SK-N-SH (cell line): ENCODE measurements around the gene TWF1. TPM values are rescaled to one million over a fixed set of nuclear protein-coding genes. Genes with fewer than 3 reads are reported as not detected.

Source experiments
- CTCF ChIA-PET: fragments of 300-600, 350-600 bp; formaldehyde crosslinking; extraction: SDS; loops from one replicate; lab custom pipeline; 2021; lab: Yijun Ruan, JAX
- POLR2A ChIA-PET: fragments of 350-600 bp; sonication (Branson Sonifier 250); formaldehyde crosslinking; extraction: SDS; loops from one replicate; lab custom pipeline; 2020; ENCODE audit warnings: antibody characterized with exemption, inconsistent platforms; lab: Yijun Ruan, JAX
- DNase-seq: peaks from one replicate; pipeline ENCODE4 v3.0.0; 2012
- H2AFZ ChIP-seq: fragments of 200-600 bp; sonication (generic); 2 replicates; pipeline ENCODE4 v1.8.1; 2016; ENCODE audit warnings: antibody characterized with exemption, mild to moderate bottlenecking, low read depth
- H3F3A ChIP-seq: fragments of 200-600 bp; sonication (generic); replicated peaks from 2 replicates; pipeline ENCODE3; 2016; ENCODE audit warnings: antibody characterized with exemption, mild to moderate bottlenecking; ENCODE audit not compliant: insufficient read depth
- H3K27ac ChIP-seq, 2 experiments: fragments of 200-500 bp in 1 of 2; fragments of 200-600 bp in 1 of 2; sonication (Bioruptor generic) in 1 of 2; sonication (generic), shearing (Covaris generic) in 1 of 2; 2 replicates each; pipeline versions ENCODE4 v1.5.1 to v1.6.1; 2014 to 2016; ENCODE audit warnings: low read depth in 2 of 2, inconsistent platforms in 1 of 2, low read length in 1 of 2, mild to moderate bottlenecking in 1 of 2, mixed read lengths in 1 of 2
- H3K27me3 ChIP-seq: fragments of 200-600 bp; sonication (generic), shearing (Covaris generic); 2 replicates; pipeline ENCODE4 v1.6.1; 2016; ENCODE audit warnings: mixed run types; ENCODE audit not compliant: insufficient read depth
- H3K36me3 ChIP-seq, 2 experiments: fragments of 200-500 bp in 1 of 2; fragments of 200-600 bp in 1 of 2; sonication (Bioruptor generic) in 1 of 2; sonication (generic) in 1 of 2; replicated peaks in 1 of 2; 2 replicates each; pipeline versions ENCODE3 to v1.5.1; 2014 to 2016; ENCODE audit warnings: low read length in 1 of 2, mild to moderate bottlenecking in 1 of 2; ENCODE audit not compliant: insufficient read depth in 2 of 2, control insufficient read depth in 1 of 2
- H3K4me1 ChIP-seq, 2 experiments: fragments of 200-500 bp in 1 of 2; fragments of 200-600 bp in 1 of 2; sonication (Bioruptor generic) in 1 of 2; sonication (generic), shearing (Covaris generic) in 1 of 2; 2 replicates each; pipeline versions ENCODE4 v1.5.1 to v1.6.1; 2014 to 2016; ENCODE audit warnings: low read depth in 1 of 2, low read length in 1 of 2, mixed run types in 1 of 2; ENCODE audit not compliant: insufficient read depth in 2 of 2, control insufficient read depth in 1 of 2
- H3K4me2 ChIP-seq: fragments of 200-600 bp; sonication (generic), shearing (Covaris generic); 2 replicates; pipeline ENCODE4 v1.6.1; 2017; ENCODE audit warnings: mixed run types
- H3K4me3 ChIP-seq, 2 experiments: fragments of 200-500 bp in 1 of 2; fragments of 200-600 bp in 1 of 2; sonication (Bioruptor generic) in 1 of 2; sonication (generic), shearing (Covaris generic) in 1 of 2; 2 replicates each; pipeline versions ENCODE4 v1.5.1 to v1.8.1; 2014 to 2016; ENCODE audit warnings: low read depth in 2 of 2, inconsistent platforms in 1 of 2, low read length in 1 of 2, mild to moderate bottlenecking in 1 of 2, mixed read lengths in 1 of 2, moderate library complexity in 1 of 2
- H3K79me2 ChIP-seq: fragments of 200-600 bp; sonication (generic); 2 replicates; pipeline ENCODE4 v1.8.1; 2017; ENCODE audit warnings: mild to moderate bottlenecking; ENCODE audit not compliant: insufficient read depth
- H3K9ac ChIP-seq: fragments of 200-600 bp; sonication (generic); 2 replicates; pipeline ENCODE4 v1.6.1; 2017; ENCODE audit warnings: mixed run types
- H3K9me2 ChIP-seq: fragments of 200-600 bp; sonication (generic); 2 replicates; pipeline ENCODE4 v1.6.1; 2017; ENCODE audit warnings: mixed run types
- H3K9me3 ChIP-seq: fragments of 200-600 bp; sonication (generic); 2 replicates; pipeline ENCODE4 v1.6.1; 2017; ENCODE audit warnings: mixed run types, mild to moderate bottlenecking, moderate library complexity
- H4K20me1 ChIP-seq: fragments of 200-600 bp; sonication (generic); 2 replicates; pipeline ENCODE4 v1.6.1; 2017; ENCODE audit warnings: mild to moderate bottlenecking, mixed run types; ENCODE audit not compliant: insufficient read depth
- EP300 ChIP-seq, 2 experiments: IDR thresholded peaks; 2 replicates each; pipeline versions ENCODE4 v1.4.0 to v1.6.1; 2012; ENCODE audit warnings: borderline replicate concordance in 1 of 2, low read depth in 1 of 2, low read length in 1 of 2
- EZH2phosphoT487 ChIP-seq: fragments of 200-600 bp; sonication (generic); IDR thresholded peaks from 2 replicates; pipeline ENCODE4 v1.6.1; 2017; ENCODE audit warnings: low read depth, mixed run types, mild to moderate bottlenecking, antibody characterized with exemption, moderate library complexity, borderline replicate concordance
- FOXJ3 ChIP-seq: sonication (generic); formaldehyde crosslinking; IDR thresholded peaks from 2 replicates; pipeline ENCODE4 v1.5.1; 2020; ENCODE audit warnings: mild to moderate bottlenecking, missing genetic modification reagents
- FOXM1 ChIP-seq: IDR thresholded peaks from 2 replicates; pipeline ENCODE4 v1.4.0; 2012; ENCODE audit warnings: low read depth, mild to moderate bottlenecking
- GABPA ChIP-seq: IDR thresholded peaks from 2 replicates; pipeline ENCODE4 v1.4.0; 2012; ENCODE audit warnings: low read depth, mild to moderate bottlenecking
- MEF2A ChIP-seq: IDR thresholded peaks from 2 replicates; pipeline ENCODE4 v1.4.0; 2012; ENCODE audit warnings: low read depth, borderline replicate concordance
- NFIC ChIP-seq: IDR thresholded peaks from 2 replicates; pipeline ENCODE4 v1.4.0; 2012; ENCODE audit warnings: borderline replicate concordance
- NRF1 ChIP-seq: IDR thresholded peaks from 2 replicates; pipeline ENCODE4 v1.6.1; 2012; ENCODE audit warnings: low read depth, mild to moderate bottlenecking, low read length
- RAD21 ChIP-seq: IDR thresholded peaks from 2 replicates; pipeline ENCODE4 v1.6.1; 2012; ENCODE audit warnings: mild to moderate bottlenecking, low read length
- RFX5 ChIP-seq: IDR thresholded peaks from 2 replicates; pipeline ENCODE4 v1.6.1; 2012; ENCODE audit warnings: mild to moderate bottlenecking, improper control_type of control experiment, low read length
- SIN3A ChIP-seq: IDR thresholded peaks from 2 replicates; pipeline ENCODE4 v1.6.1; 2012; ENCODE audit warnings: low read depth, mild to moderate bottlenecking, low read length, moderate library complexity, borderline replicate concordance
- SMC3 ChIP-seq: IDR thresholded peaks from 2 replicates; pipeline ENCODE4 v1.6.1; 2012; ENCODE audit warnings: low read depth, low read length, improper control_type of control experiment
- TCF12 ChIP-seq: IDR thresholded peaks from 2 replicates; pipeline ENCODE4 v1.4.0; 2012
- WGBS: methylation state at CpG from one replicate; pipeline ENCODE4 v1.1.6; 2017; ENCODE audit warnings: low lambda C conversion rate; 5-methylcytosine and 5-hydroxymethylcytosine counted together
- polyA plus RNA-seq, 3 experiments: library from polyadenylated mRNA; depleted of rRNA; stranded (reverse); fragments of >200 nt; gene quantifications; 2 replicates each; pipeline ENCODE4 v1.2.3, GENCODE V29; 2012
- TF ChIP-seq, protein P1 (sequence below): fragments of 150-350 bp; IDR thresholded peaks from 2 replicates; pipeline ENCODE4 v1.6.1; 2016; ENCODE audit warnings: mild to moderate bottlenecking, low read depth, low read length
- TF ChIP-seq, protein P2 (sequence below): IDR thresholded peaks from 2 replicates; pipeline ENCODE4 v1.4.0; 2012; ENCODE audit warnings: low read depth, borderline replicate concordance
- TF ChIP-seq, protein P3 (sequence below): fragments of 150-350 bp; IDR thresholded peaks from 2 replicates; pipeline ENCODE4 v1.6.1; 2017; ENCODE audit warnings: antibody characterized with exemption, low read length, low read depth, borderline replicate concordance
- TF ChIP-seq, protein P4 (sequence below): IDR thresholded peaks from 2 replicates; pipeline ENCODE4 v1.6.1; 2012; ENCODE audit warnings: mild to moderate bottlenecking, low read depth, low read length, moderate library complexity
- TF ChIP-seq, protein P5 (sequence below): IDR thresholded peaks from 2 replicates; pipeline ENCODE4 v1.4.0; 2012; ENCODE audit warnings: low read depth

TWF1 gene
- polyA plus RNA-seq, 1 of the 3 experiments (the other 2 are of a cell fraction) = 36.9 TPM

DNA sequence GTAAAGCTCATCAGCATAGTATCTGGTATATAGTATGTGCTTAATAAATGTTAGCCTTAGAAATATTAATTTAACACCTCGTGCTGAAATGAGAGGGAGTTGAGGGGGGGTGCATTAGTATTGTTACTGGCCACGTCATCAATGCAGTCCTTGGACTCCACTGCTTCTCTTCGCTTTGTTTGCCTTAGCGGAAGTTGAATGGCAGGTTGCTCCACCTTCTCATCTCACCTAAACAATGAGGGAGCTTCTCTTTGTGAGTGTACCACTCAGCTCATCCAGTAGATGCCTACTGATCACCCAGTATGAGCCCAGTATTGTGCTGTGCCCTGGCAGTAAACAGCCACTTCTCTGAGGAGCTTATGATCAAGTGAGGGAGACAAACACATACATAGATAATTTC lies 34.2 kb upstream of the TWF1 start:
- ChIA-PET CTCF (interaction anchor here (0.7 to 1.9 kb wide), 2 partner anchors 13 to 42 kb away, joined by 3 to 5 read pairs; no protein-coding TSS in a partner anchor), POLR2A (no interaction called here)
- Histone ChIP-seq H3K4me3 (no peak overlapping the region), H3K9me3 (no peaks in the 10 kb centered on the region), H3K79me2 (no peaks in the 10 kb centered on the region), H3K4me2 (no peak overlapping the region), H3K27me3 (no peaks in the 10 kb centered on the region), H2AFZ (no peak overlapping the region), H3F3A (no peaks in the 10 kb centered on the region), H3K36me3 (no peaks in the 10 kb centered on the region), H3K27ac (no peak overlapping the region), H3K9me2 (no peaks in the 10 kb centered on the region), H4K20me1 (no peaks in the 10 kb centered on the region), H3K9ac (no peak overlapping the region), H3K4me1 (peaks cover 0 to 9% of the 10 kb centered on the region in 2 experiments; a peak in 2 of 4 replicates)
- no peak for DNase-seq
- TF ChIP-seq NFIC (no peak), SIN3A (no peak), RAD21 (no peak), NRF1 (no peak), FOXM1 (no peak), EZH2phosphoT487 (no peak), MEF2A (no peak), SMC3 (no peak), RFX5 (no peak), GABPA (no peak), TCF12 (no peak), EP300 (IDR thresholded peaks at IDR 0.05; ENCODE audit: borderline replicate concordance in 1 of 2, low read depth in 1 of 2, low read length in 1 of 2) (no peak), FOXJ3 (CRISPR knock-in tag) (no peak)
- TF ChIP-seq, protein P1, sequence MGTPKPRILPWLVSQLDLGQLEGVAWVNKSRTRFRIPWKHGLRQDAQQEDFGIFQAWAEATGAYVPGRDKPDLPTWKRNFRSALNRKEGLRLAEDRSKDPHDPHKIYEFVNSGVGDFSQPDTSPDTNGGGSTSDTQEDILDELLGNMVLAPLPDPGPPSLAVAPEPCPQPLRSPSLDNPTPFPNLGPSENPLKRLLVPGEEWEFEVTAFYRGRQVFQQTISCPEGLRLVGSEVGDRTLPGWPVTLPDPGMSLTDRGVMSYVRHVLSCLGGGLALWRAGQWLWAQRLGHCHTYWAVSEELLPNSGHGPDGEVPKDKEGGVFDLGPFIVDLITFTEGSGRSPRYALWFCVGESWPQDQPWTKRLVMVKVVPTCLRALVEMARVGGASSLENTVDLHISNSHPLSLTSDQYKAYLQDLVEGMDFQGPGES = no peak
- TF ChIP-seq, protein P2, sequence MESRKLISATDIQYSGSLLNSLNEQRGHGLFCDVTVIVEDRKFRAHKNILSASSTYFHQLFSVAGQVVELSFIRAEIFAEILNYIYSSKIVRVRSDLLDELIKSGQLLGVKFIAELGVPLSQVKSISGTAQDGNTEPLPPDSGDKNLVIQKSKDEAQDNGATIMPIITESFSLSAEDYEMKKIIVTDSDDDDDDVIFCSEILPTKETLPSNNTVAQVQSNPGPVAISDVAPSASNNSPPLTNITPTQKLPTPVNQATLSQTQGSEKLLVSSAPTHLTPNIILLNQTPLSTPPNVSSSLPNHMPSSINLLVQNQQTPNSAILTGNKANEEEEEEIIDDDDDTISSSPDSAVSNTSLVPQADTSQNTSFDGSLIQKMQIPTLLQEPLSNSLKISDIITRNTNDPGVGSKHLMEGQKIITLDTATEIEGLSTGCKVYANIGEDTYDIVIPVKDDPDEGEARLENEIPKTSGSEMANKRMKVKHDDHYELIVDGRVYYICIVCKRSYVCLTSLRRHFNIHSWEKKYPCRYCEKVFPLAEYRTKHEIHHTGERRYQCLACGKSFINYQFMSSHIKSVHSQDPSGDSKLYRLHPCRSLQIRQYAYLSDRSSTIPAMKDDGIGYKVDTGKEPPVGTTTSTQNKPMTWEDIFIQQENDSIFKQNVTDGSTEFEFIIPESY = no peak
- TF ChIP-seq, protein P3, sequence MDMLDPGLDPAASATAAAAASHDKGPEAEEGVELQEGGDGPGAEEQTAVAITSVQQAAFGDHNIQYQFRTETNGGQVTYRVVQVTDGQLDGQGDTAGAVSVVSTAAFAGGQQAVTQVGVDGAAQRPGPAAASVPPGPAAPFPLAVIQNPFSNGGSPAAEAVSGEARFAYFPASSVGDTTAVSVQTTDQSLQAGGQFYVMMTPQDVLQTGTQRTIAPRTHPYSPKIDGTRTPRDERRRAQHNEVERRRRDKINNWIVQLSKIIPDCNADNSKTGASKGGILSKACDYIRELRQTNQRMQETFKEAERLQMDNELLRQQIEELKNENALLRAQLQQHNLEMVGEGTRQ = no peak
- TF ChIP-seq, protein P4, sequence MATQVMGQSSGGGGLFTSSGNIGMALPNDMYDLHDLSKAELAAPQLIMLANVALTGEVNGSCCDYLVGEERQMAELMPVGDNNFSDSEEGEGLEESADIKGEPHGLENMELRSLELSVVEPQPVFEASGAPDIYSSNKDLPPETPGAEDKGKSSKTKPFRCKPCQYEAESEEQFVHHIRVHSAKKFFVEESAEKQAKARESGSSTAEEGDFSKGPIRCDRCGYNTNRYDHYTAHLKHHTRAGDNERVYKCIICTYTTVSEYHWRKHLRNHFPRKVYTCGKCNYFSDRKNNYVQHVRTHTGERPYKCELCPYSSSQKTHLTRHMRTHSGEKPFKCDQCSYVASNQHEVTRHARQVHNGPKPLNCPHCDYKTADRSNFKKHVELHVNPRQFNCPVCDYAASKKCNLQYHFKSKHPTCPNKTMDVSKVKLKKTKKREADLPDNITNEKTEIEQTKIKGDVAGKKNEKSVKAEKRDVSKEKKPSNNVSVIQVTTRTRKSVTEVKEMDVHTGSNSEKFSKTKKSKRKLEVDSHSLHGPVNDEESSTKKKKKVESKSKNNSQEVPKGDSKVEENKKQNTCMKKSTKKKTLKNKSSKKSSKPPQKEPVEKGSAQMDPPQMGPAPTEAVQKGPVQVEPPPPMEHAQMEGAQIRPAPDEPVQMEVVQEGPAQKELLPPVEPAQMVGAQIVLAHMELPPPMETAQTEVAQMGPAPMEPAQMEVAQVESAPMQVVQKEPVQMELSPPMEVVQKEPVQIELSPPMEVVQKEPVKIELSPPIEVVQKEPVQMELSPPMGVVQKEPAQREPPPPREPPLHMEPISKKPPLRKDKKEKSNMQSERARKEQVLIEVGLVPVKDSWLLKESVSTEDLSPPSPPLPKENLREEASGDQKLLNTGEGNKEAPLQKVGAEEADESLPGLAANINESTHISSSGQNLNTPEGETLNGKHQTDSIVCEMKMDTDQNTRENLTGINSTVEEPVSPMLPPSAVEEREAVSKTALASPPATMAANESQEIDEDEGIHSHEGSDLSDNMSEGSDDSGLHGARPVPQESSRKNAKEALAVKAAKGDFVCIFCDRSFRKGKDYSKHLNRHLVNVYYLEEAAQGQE = no peak
- TF ChIP-seq, protein P5, sequence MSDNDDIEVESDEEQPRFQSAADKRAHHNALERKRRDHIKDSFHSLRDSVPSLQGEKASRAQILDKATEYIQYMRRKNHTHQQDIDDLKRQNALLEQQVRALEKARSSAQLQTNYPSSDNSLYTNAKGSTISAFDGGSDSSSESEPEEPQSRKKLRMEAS = no peak
- 78% methylated on average over 4 of the region's 4 CpGs for WGBS
